ENCODE results near the gene SPECC1L.

GRCh38 chr22:24350627-24351026, 80.0 kb downstream of the SPECC1L start:
- TF ChIP-seq RAD21 (IDR thresholded peaks at IDR 0.05 in 1 of 2, conservative IDR thresholded peaks at IDR 0.05 in 1 of 2; ENCODE audit: low read depth in 2 of 2, low read length in 2 of 2) (no peak), CHD2 (IDR thresholded peaks at IDR 0.05; ENCODE audit: low read length) (no peak), CTCF (IDR thresholded peaks at IDR 0.05; ENCODE audit: control extremely low read depth in 1 of 3, insufficient read depth in 1 of 3, low read depth in 1 of 3, low read length in 3 of 3) (no peak), SRF (IDR thresholded peaks at IDR 0.05; ENCODE audit: low read depth, low read length) (no peak), KDM5A (IDR thresholded peaks at IDR 0.05; ENCODE audit: low read length) (no peak), POLR2AphosphoS5 (IDR thresholded peaks at IDR 0.05; ENCODE audit: low read depth, low read length) (no peak), KDM1A (IDR thresholded peaks at IDR 0.05; ENCODE audit: borderline replicate concordance, low read length) (no peak), ATF3 (IDR thresholded peaks at IDR 0.05; ENCODE audit: insufficient read depth, low read depth, low read length) (no peak), TAF1 (IDR thresholded peaks at IDR 0.05; ENCODE audit: low read depth, low read length) (no peak), RFX5 (IDR thresholded peaks at IDR 0.05; ENCODE audit: borderline replicate concordance, low read depth, low read length) (no peak), ASH2L (IDR thresholded peaks at IDR 0.05; ENCODE audit: low read length) (no peak)
